Stromal cell of bone marrow (primary cell): ENCODE measurements around the gene SLC50A1.
"Not testable (repeated sequence)": the region's sequence is repeated elsewhere in the genome, so short reads cannot be mapped to it uniquely, and the experiment has no call there.

Source experiments
- DNase-seq: peaks from one replicate; pipeline ENCODE4 v3.0.0-alpha.2; 2012; ENCODE audit warnings: low read depth

The SLC50A1 gene

GRCh38 chr1:155134880-155135414 is 705 bp upstream of the SLC50A1 start:
- DNase-seq = peak; percentile 87

DNA sequence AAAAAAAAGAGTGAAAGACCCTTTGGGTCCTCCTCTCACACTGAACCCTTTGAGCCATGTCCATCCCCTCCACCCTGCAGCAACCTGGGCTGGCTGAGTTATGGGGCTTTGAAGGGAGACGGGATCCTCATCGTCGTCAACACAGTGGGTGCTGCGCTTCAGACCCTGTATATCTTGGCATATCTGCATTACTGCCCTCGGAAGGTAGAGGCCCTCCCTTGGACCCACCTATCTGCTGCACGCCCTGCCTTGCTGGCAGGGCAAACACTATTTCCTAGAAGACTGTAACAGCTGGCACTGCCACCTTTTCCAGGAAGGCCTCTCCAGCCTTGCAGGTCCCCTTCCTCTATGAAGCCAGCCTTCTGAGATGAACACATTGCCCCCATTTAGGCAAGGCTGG is 1.1 kb downstream of the SLC50A1 start:
- DNase-seq = no peak

DNA sequence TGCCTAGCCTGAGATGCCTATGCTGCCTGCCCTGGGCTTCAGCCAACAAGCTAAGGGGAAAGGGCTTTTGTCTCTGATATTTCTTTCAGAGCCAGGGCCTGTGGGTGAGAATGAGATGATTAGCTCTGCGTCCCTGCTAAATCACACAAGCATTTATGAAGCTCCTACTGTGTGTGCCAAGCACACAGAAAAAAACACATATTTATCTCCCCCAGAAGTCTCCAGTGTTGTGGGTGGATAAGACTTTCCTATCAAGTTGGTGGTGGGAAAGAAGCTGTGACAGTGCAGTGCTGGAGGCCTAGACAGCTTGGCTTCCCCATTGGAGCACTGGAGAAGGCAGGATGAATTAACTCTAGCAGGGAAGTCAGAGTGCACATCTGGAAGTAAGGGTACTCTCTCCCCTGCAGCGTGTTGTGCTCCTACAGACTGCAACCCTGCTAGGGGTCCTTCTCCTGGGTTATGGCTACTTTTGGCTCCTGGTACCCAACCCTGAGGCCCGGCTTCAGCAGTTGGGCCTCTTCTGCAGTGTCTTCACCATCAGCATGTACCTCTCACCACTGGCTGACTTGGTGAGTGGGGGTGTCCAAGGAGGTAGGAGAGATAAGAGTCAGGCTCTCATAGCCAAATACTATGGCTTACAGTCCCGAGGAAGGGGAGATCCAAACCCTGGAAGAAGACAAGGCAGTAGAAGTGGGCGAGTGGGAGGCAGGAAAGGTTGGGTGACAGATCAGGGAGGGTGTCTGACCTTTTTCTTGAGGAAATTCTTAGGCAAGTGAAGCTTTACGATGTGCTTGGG is 1.7 kb downstream of the SLC50A1 start:
- no peak for DNase-seq

DNA sequence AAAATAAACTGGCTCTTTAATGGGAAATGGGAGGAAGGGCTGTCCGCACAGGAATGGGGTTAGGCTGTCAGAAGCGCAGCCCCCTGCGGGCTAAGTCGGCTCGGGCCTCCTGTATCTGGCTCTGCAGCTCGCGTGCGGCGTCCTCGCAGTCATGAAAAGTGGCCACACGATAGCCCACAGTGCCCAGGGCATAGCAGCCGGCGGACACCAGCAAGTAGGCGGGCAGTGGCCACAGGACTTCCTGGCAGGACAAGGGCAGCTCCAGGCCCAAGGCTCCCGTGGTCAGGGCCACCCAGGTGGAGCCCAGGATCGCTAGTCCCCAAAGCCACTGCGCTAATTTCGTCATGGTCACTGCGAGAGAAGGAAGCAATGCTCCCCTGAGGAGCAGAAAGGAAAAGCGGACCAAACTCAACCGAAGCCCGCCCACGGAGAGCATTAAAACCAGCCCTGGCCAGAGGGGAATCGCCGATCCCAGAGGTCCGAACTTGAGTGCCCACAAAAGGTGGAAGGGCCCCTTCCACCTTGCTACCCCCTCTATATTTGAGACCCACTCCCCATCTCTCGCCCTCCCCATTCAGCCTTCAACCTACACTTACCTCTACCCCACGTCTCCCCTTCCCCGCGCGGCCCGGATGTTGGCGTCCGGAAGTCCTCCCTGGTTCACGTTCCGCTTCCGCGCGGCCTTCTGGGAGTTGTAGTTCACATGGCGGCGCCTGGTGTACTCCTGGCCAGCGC is 4.4 kb downstream of the SLC50A1 start, which contains the start of gene DPM3:
TSS of gene DPM3 (minus strand) at position 637 of the 735 bp plus-strand sequence. CDS start at position 346, 291 bp downstream.
- DNase-seq = peak; percentile 65

DNA sequence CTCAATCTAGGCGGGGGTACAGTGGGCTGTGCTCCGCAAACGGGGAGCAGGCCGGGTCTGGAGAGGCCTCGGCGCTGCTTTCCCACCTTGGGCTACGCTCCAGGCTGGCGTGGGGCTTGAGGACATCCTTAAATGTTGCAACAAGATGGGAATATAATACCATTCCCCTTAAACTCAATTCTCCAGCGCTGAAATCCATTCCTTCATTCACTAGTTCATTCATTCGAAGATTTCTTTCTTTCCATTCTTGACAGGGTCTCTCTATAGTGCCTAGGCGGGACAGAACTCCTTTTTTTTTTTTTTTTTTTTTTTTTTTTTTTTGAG is 4.9 kb downstream of the SLC50A1 start:
- no peak for DNase-seq

- DNase-seq = no peak
Observed at GRCh38 chr1:155141749-155142148, 6.1 kb downstream of the SLC50A1 start.

GRCh38 chr1:155145491-155145890 is 9.8 kb downstream of the SLC50A1 start:
- DNase-seq = no peak

DNA sequence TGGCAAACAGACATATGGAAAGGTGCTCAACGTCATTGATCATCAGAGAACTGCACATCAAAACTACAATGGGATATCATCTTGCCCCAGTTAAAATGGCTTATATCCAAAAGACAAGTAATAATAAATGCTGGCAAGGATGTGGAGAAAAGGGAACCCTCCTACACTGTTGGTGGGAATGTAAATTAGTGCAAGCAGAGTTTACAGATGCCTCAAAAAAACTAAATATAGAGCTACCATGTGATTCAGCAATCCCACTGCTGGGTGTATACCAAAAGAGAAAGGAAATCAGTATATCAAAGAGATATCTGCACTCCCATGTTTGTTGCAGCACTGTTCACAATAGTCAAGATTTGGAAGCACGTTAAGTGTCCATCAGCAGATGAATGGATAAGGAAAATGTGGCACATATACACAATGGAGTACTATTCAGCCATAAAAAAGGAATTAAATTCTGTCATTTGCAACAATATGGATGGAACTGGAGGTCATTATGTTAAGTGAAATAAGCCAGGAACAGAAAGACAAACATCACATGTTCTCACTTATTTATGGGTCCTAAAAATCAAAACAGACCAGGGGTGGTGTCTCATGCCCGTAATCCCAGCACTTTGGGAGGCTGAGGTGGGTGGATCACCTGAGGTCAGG is 20.5 kb downstream of the SLC50A1 start:
- DNase-seq = not testable (repeated sequence)

DNA sequence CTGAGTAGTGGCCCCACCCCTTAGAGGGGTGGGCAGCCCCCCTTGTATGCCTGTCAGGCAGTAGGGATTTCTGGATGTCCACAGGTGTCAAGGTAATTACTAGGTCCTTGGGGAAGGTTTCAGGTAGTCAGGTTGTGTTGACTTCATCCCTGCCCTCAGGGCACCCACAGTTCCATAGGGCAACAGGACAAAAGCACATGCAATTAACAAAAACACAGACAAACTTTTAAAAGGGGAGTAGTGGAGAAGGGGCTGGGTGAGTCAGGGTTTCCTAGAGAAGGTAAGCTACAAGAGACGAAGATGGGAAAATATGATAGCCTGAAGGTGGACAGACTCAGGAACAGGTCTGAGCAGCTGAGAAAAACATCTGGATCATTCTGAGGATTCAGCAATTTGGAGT is 23.3 kb downstream of the SLC50A1 start:
- DNase-seq = no peak

DNA sequence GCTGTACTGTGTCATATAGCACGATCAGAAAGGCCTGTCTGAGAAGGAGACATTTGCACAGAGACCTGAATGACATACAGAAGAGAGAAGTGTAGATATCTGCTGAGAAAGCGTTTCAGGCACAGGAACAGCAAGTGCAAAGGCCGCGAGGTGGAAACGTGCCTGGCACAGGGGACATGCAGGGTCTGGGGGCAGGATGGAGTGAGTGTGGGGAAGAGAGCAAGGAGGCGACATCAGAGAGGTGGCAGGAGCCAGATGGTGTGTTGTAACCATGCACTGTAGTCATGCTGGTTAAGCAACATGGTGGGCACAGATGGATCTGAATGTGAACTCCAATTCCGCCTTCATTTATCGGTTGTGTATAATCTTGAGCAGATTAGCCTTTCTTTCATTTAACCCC is 24.5 kb downstream of the SLC50A1 start:
- DNase-seq = no peak

DNA sequence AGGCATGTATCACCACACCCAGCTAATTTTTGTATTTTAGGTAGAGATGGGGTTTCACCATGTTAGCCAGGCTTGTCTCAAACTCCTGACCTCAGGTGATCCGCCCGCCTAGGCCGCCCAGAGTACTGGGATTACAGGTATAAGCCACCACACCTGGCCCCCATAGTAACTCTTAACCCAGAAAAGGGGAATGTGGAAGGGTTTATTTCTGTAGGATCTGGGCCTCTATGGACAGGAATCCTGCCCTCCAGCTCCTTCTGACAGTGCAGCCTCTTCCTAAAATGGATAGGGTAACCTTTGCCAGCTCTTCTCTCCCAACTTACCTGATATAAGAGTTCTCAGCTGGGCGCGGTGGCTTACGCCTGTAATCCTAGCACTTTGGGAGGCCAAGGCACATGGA is 27.0 kb downstream of the SLC50A1 start:
- not testable (repeated sequence) for DNase-seq

GRCh38 chr1:155163785-155164184 is 28.1 kb downstream of the SLC50A1 start:
- DNase-seq = not testable (repeated sequence)

DNA sequence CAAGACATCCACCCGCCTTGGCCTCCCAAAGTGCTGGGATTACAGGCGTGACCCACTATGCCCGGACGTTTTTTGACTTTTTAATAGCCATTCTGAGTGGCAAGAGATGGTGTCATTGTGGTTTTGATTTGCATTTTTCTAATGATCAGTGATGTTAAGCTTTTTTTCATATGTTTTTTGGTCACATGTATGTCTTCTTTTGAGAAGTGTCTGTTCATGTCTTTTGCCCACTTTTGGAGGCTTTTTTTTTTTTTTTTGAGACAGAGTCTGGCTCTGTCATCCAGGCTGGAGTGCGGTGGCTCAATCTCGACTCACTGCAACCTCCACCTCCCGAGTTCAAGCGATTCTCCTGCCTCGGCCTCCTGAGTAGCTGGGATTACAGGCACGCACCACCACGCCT is 29.0 kb downstream of the SLC50A1 start:
- not testable (repeated sequence) for DNase-seq

GRCh38 chr1:155166051-155166470 is 30.4 kb downstream of the SLC50A1 start:
- DNase-seq = no peak

DNA sequence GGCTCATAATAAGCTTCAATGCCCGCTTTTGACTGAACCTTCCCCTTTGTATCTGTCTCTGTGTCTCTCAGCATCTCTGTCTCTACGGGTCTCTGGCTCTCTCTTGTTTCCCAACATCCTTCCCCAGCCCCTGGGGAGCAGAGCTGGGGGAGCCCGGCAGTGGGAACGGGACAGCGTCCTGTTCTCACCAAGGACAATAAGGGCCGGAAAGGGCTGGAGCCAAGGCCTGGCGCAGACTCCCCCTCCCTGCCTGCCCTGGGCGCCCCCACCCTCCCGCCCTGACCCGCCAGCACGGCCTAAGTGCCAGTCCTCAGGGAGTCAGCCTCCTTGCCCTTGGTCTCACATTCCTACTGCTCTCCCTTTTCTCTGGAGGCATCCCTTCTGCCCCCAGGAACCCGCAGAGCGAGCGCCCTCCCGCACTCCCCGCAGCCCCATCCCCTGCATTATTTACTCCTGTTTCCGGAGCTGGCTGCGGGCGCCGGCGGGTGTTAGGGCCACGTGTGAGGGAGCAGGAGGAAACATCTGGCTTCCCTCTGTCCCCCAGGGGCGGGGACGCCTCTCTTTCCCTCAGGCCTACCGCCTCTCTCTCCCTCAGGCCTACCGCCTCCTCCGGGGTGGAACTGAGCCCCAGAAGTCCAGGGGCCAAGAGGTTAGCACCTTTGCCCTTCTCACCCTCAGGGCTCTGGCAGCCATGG is 31.0 kb downstream of the SLC50A1 start:
- DNase-seq = no peak

- DNase-seq = peak; percentile 56
Observed at GRCh38 chr1:155167166-155168104, 31.8 kb downstream of the SLC50A1 start.

DNA sequence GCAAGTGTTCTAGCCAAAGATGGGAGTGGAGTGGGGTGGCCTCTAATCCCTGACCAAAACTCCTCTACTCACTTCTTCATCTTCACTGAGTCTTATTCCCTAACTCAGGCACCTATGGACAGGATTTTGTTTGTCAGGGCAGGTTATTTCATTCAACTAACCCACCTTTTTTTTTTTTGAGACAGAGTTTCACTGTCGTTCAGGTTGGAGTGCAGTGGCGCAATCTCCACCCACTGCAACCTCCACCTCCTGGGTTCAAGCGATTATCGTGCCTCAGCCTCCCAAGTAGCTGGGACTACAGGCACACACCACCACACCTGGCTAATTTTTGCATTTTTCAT is 32.4 kb downstream of the SLC50A1 start:
- DNase-seq = not testable (repeated sequence)

DNA sequence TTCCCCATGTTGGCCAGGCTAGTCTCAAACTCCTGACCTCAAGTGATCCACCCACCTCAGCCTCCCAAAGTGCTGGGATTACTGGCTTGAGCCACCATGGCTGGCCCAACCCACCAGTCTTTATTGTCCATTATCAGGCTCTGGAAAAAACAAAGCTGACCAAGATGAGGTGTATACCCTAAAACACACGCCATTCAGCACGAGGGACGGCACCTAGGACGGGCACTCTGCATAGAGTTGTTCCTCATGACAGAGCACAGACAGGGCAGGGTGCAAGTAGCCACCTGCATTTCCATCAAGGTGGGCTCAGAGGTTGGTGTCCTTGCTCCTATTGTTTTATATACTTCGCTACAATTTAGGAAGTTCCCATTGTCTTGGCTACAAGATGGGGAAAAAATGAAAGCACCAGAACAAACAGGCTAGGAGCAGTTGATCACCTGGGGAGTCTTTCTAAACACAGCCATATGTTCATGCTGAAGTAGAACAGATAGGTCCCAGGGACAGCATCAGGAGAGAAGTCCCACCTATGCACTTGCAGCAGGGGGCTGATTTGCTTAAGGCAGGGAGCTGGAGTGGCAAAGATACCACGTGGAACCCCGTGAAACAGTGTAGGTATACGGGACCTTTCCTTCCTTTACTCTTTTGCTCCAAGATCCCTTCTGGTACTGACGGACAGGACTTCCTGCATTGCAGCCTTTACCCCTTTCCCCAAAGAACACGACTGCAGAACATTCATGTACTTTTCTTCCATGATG is 33.0 kb downstream of the SLC50A1 start:
- DNase-seq = no peak

- DNase-seq = no peak
Observed at GRCh38 chr1:155169541-155169940, 33.9 kb downstream of the SLC50A1 start.

DNA sequence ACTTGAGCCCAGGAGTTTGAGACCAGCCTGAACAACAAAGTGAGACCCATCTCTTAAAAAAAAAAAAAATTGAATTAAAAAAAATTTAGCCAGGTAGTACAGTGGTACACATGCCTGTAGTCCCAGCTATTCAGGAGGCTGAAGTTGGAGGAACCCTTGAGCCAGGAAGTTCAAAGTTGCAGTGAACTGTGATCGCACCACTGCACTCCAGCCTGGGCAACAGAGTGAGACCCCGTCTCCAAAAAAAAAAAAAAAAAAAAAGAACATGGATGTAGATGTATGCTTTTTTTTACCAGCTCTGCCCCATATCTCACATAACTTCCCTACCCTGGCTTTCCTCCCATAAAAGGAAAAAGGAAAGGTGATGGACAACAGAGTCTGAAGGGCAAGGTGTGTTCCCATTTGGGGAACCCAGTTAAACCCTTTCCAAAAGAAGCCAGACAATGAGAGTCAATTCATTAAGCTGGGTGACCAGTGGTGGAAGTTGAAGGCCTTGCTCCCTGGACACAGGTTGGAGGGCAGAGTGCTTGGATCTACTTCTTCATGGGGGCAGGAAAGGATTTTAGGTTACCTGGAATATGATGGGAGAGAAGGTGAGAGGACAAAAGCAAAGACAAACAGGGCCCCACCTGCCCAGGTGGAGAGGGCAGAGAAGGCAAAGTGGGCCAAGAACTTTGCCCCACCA is 34.6 kb downstream of the SLC50A1 start:
- no peak for DNase-seq
